Trophoblast cell (in vitro differentiated cells and primary cell): ENCODE measurements around the gene PTPRT.

Experiments
- DNase-seq, 2 donors: peaks; one replicate each; pipeline ENCODE4 v3.0.0-alpha.2; 2016
- H2AFZ ChIP-seq: 2 replicates; pipeline ENCODE4 v1.6.1; 2013; ENCODE audit warnings: low read length, moderate library complexity, mild to moderate bottlenecking; ENCODE audit not compliant: insufficient read depth, poor library complexity
- H2AK5ac ChIP-seq: 2 replicates; pipeline ENCODE4 v1.6.1; 2013; ENCODE audit warnings: mild to moderate bottlenecking, low read length
- H2BK120ac ChIP-seq: 2 replicates; pipeline ENCODE4 v1.6.1; 2013; ENCODE audit warnings: low read length, mild to moderate bottlenecking, moderate library complexity; ENCODE audit not compliant: insufficient read depth, poor library complexity
- H2BK12ac ChIP-seq: 2 replicates; pipeline ENCODE4 v1.6.1; 2013; ENCODE audit warnings: mild to moderate bottlenecking, low read length, moderate library complexity
- H2BK5ac ChIP-seq: 2 replicates; pipeline ENCODE4 v1.6.1; 2013; ENCODE audit warnings: low read length, low read depth, moderate library complexity, mild to moderate bottlenecking; ENCODE audit not compliant: poor library complexity
- H3K14ac ChIP-seq: 2 replicates; pipeline ENCODE4 v1.6.1; 2013; ENCODE audit warnings: mild to moderate bottlenecking, low read length
- H3K18ac ChIP-seq: 2 replicates; pipeline ENCODE4 v1.6.1; 2013; ENCODE audit warnings: mild to moderate bottlenecking, low read length
- H3K23ac ChIP-seq: 2 replicates; pipeline ENCODE4 v1.6.1; 2013; ENCODE audit warnings: low read length
- H3K27ac ChIP-seq: 2 replicates; pipeline ENCODE4 v1.5.1; 2013; ENCODE audit warnings: low read depth, mild to moderate bottlenecking, inconsistent platforms, low read length, moderate library complexity
- H3K27me3 ChIP-seq: 2 replicates; pipeline ENCODE4 v1.6.1; 2013; ENCODE audit warnings: inconsistent platforms, mild to moderate bottlenecking, low read length, moderate library complexity; ENCODE audit not compliant: insufficient read depth
- H3K36me3 ChIP-seq, 2 experiments: 1 replicate in 1 of 2; 2 replicates in 1 of 2; pipeline ENCODE4 v1.6.1; 2013; ENCODE audit warnings: low read length in 2 of 2, mild to moderate bottlenecking in 2 of 2, moderate library complexity in 1 of 2; ENCODE audit not compliant: insufficient read depth in 2 of 2, control insufficient read depth in 1 of 2
- H3K4ac ChIP-seq: 2 replicates; pipeline ENCODE4 v1.6.1; 2013; ENCODE audit warnings: low read depth, mild to moderate bottlenecking, low read length, moderate library complexity
- H3K4me1 ChIP-seq, 2 experiments: 1 replicate in 1 of 2; 2 replicates in 1 of 2; pipeline ENCODE4 v1.6.1; 2013; ENCODE audit warnings: low read length in 2 of 2, mild to moderate bottlenecking in 2 of 2, moderate library complexity in 1 of 2; ENCODE audit not compliant: insufficient read depth in 2 of 2, control insufficient read depth in 1 of 2
- H3K4me2 ChIP-seq: 2 replicates; pipeline ENCODE4 v1.6.1; 2013; ENCODE audit warnings: inconsistent platforms, mild to moderate bottlenecking, low read length, moderate library complexity
- H3K4me3 ChIP-seq: 2 replicates; pipeline ENCODE4 v1.5.1; 2013; ENCODE audit warnings: mild to moderate bottlenecking, low read depth, low read length, inconsistent platforms
- H3K79me1 ChIP-seq: one replicate; pipeline ENCODE4 v1.6.1; 2013; ENCODE audit warnings: low read length
- H3K79me2 ChIP-seq: 2 replicates; pipeline ENCODE4 v1.6.1; 2013; ENCODE audit warnings: low read length, mild to moderate bottlenecking; ENCODE audit not compliant: control insufficient read depth, insufficient read depth, poor library complexity
- H3K9ac ChIP-seq: 2 replicates; pipeline ENCODE4 v1.6.1; 2013; ENCODE audit warnings: mild to moderate bottlenecking, low read length
- H3K9me3 ChIP-seq: 2 replicates; pipeline ENCODE4 v1.6.1; 2013; ENCODE audit warnings: low read depth, mild to moderate bottlenecking, control low read depth, inconsistent platforms, low read length; ENCODE audit not compliant: insufficient read depth
- H4K12ac ChIP-seq: 2 replicates; pipeline ENCODE4 v1.6.1; 2013; ENCODE audit warnings: low read depth, mild to moderate bottlenecking, low read length, moderate library complexity
- H4K8ac ChIP-seq: 2 replicates; pipeline ENCODE4 v1.6.1; 2013; ENCODE audit warnings: low read depth, mild to moderate bottlenecking, low read length, moderate library complexity
- H4K91ac ChIP-seq: one replicate; pipeline ENCODE4 v1.6.1; 2013; ENCODE audit warnings: low read depth, mild to moderate bottlenecking, low read length, moderate library complexity
- WGBS: extraction: QIAGEN DNeasy Blood & Tissue Kit; methylation state at CpG from one replicate; pipeline ENCODE4 v1.1.7; 2013; ENCODE audit warnings: missing lambda C conversion rate; ENCODE audit not compliant: insufficient read length, insufficient coverage; ENCODE audit errors: extremely low coverage; 5-methylcytosine and 5-hydroxymethylcytosine counted together

PTPRT gene

DNA sequence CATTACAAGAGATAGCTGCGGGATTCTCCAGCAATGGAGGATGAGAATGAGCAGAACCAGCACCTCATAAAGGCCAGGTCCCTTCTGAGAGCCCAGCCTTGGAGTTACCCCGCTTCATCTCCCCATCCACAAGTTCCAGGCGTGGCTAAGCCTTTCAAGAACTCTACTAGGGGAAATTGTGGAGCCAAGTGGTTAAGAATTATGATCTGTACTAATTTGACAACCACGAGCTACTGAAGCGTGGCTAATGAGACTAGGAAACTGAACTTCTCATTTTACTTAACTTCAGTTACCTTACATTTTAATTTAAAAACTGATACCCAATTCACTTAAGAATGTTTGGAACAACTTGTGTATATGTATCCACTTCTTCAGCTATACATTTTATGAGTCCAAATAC is 401.0 kb downstream of the PTPRT start:
- no peak overlapping the region for H3K18ac ChIP-seq
- H4K12ac ChIP-seq, result no peak overlapping the region
- DNase-seq, result no peak
- H3K4me1 ChIP-seq, result no peaks in the 10 kb centered on the region
- no peak overlapping the region for H3K9ac ChIP-seq
- no peak overlapping the region for H3K4me3 ChIP-seq
- H3K27me3 ChIP-seq, result no peaks in the 10 kb centered on the region
- H3K4ac ChIP-seq, result no peak overlapping the region
- no peak overlapping the region for H4K8ac ChIP-seq
- no peaks in the 10 kb centered on the region for H3K79me1 ChIP-seq
- H3K27ac ChIP-seq, result no peak overlapping the region
- no peak overlapping the region for H2AFZ ChIP-seq
- H3K9me3 ChIP-seq, result peaks cover under 1% of the 10 kb centered on the region
- no CpG with 5 or more reads among the region's 5 CpGs for WGBS
- H3K36me3 ChIP-seq, result no peaks in the 10 kb centered on the region
- H2BK120ac ChIP-seq, result no peak overlapping the region
- no peak overlapping the region for H3K4me2 ChIP-seq
- no peak overlapping the region for H2AK5ac ChIP-seq
- no peak overlapping the region for H2BK12ac ChIP-seq
- no peak overlapping the region for H4K91ac ChIP-seq
- no peaks in the 10 kb centered on the region for H3K79me2 ChIP-seq
- H3K23ac ChIP-seq, result no peak overlapping the region
- H3K14ac ChIP-seq, result no peak overlapping the region
- no peak overlapping the region for H2BK5ac ChIP-seq

DNA sequence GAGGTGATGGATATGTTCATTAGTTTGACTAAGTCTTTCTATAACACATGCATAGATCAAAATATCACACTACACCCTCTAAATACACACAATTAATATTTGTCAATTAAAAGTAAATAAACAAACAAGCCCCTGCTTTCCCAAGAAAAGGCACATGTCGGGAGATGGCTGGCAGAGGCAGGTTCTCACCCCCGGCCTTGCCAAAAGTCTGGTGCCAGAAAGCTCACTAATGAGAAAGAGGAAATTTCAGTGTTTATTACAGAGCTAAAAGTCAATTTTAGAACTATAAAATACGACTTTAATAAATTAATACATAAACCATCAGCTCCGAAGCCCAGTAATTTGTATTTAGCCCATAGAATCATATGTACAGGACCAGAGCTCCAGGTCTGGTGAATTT is 404.7 kb downstream of the PTPRT start:
- H4K12ac ChIP-seq, result no peak overlapping the region
- no peaks in the 10 kb centered on the region for H3K79me2 ChIP-seq
- no peak overlapping the region for H2BK5ac ChIP-seq
- H3K4me3 ChIP-seq, result no peak overlapping the region
- no peak overlapping the region for H2AK5ac ChIP-seq
- H3K23ac ChIP-seq, result no peak overlapping the region
- H4K91ac ChIP-seq, result no peak overlapping the region
- no peak overlapping the region for H3K14ac ChIP-seq
- no peak overlapping the region for H3K4ac ChIP-seq
- H3K18ac ChIP-seq, result no peak overlapping the region
- H3K36me3 ChIP-seq, result no peaks in the 10 kb centered on the region
- H3K79me1 ChIP-seq, result no peaks in the 10 kb centered on the region
- no peak overlapping the region for H3K4me2 ChIP-seq
- WGBS, result no CpG with 5 or more reads among the region's 4 CpGs
- H3K4me1 ChIP-seq, result no peaks in the 10 kb centered on the region
- DNase-seq, result no peak
- H3K9ac ChIP-seq, result no peak overlapping the region
- no peak overlapping the region for H2AFZ ChIP-seq
- no peak overlapping the region for H2BK12ac ChIP-seq
- no peak overlapping the region for H2BK120ac ChIP-seq
- H3K9me3 ChIP-seq, result no peaks in the 10 kb centered on the region
- H3K27me3 ChIP-seq, result no peaks in the 10 kb centered on the region
- H4K8ac ChIP-seq, result no peak overlapping the region
- no peak overlapping the region for H3K27ac ChIP-seq

DNA sequence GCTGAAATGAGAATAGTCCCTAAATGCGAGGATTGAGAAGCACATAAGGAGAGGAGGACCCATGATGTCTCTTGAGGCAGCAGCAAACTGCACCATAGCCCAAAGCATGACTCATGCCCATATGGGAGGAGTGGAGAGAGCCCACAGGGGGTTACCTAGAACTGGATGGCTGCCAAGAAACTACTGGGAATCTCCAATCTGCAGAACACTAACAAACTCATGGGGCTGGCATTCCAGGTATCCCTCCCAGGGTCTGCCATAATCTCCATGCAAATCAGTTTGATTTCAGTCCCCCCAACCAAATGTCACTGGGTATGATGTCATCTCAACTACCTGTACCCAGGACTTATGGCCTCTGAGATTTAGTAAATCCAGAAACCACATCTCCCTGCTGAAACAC is 410.5 kb downstream of the PTPRT start:
- Histone ChIP-seq H4K8ac (no peak overlapping the region), H2BK12ac (no peak overlapping the region), H3K4me2 (no peak overlapping the region), H3K9me3 (no peaks in the 10 kb centered on the region), H3K9ac (no peak overlapping the region), H3K23ac (no peak overlapping the region), H4K91ac (no peak overlapping the region), H2BK120ac (no peak overlapping the region), H3K4ac (no peak overlapping the region), H3K79me2 (no peaks in the 10 kb centered on the region), H2AFZ (no peak overlapping the region), H3K79me1 (no peaks in the 10 kb centered on the region), H3K27me3 (no peaks in the 10 kb centered on the region), H3K4me1 (no peaks in the 10 kb centered on the region), H4K12ac (no peak overlapping the region), H3K27ac (no peak overlapping the region), H3K14ac (no peak overlapping the region), H3K18ac (no peak overlapping the region), H2BK5ac (no peak overlapping the region), H3K36me3 (no peaks in the 10 kb centered on the region), H2AK5ac (no peak overlapping the region), H3K4me3 (no peak overlapping the region)
- no peak for DNase-seq
- WGBS, result no CpG with 5 or more reads among the region's 1 CpG

DNA sequence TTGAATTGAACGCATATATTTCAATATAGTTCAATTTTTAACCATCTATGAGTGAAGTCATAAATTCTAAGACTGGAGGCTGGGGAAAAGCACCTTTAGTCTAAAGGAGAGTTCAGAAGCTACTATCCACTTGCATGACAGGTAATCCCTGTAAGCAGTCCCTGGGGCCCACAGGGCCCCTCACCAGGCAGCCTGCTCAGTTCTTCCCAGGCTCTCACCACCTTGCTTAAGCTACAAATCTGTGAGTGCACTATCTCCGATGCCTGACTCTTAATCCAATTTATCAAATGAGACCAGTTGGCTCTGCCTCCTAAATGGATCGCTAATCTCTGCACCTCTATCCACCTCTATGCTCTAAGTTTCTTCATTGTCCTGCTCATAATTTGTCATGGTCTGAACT is 413.8 kb downstream of the PTPRT start:
- Histone ChIP-seq H3K27me3 (no peaks in the 10 kb centered on the region), H3K4me1 (no peaks in the 10 kb centered on the region), H3K9me3 (peaks cover 2% of the 10 kb centered on the region), H2AK5ac (no peak overlapping the region), H3K79me2 (no peaks in the 10 kb centered on the region), H3K79me1 (no peaks in the 10 kb centered on the region), H2BK12ac (no peak overlapping the region), H3K36me3 (no peaks in the 10 kb centered on the region), H3K14ac (no peak overlapping the region), H3K18ac (no peak overlapping the region), H3K27ac (no peak overlapping the region), H3K4ac (no peak overlapping the region), H2AFZ (no peak overlapping the region), H4K91ac (no peak overlapping the region), H3K9ac (no peak overlapping the region), H4K8ac (no peak overlapping the region), H3K23ac (no peak overlapping the region), H3K4me2 (no peak overlapping the region), H4K12ac (no peak overlapping the region), H2BK120ac (no peak overlapping the region), H3K4me3 (no peak overlapping the region), H2BK5ac (no peak overlapping the region)
- no CpG with 5 or more reads among the region's 3 CpGs for WGBS
- no peak for DNase-seq
